Suprapubic skin (tissue), 4 donors: Measurements from ENCODE around the gene DDX10. TPM values are rescaled to one million over a fixed set of nuclear protein-coding genes. Genes with fewer than 3 reads are reported as not detected.
A peak's percentile ranks its signal among the peaks of the same experiment; 100 is the strongest.

Experiments
- DNase-seq, 2 donors: peaks; one replicate each; pipeline ENCODE4 v3.0.0-alpha.2; 2019; ENCODE audit warnings: low spot score in 2 of 2
- H3K27ac ChIP-seq: fragments of 200-600 bp; sonication (generic); one replicate; pipeline ENCODE4 v1.5.1; 2019
- H3K27me3 ChIP-seq: fragments of 200-600 bp; sonication (generic); one replicate; pipeline ENCODE4 v1.5.1; 2019
- H3K36me3 ChIP-seq: fragments of 200-600 bp; sonication (generic); one replicate; pipeline ENCODE4 v1.5.1; 2019
- H3K4me1 ChIP-seq: fragments of 200-600 bp; sonication (generic); one replicate; pipeline ENCODE4 v1.5.1; 2019
- H3K4me3 ChIP-seq: fragments of 200-600 bp; sonication (generic); one replicate; pipeline ENCODE4 v1.5.1; 2019; ENCODE audit warnings: mild to moderate bottlenecking
- H3K9me3 ChIP-seq: fragments of 200-600 bp; sonication (generic); one replicate; pipeline ENCODE4 v1.5.1; 2019
- CTCF ChIP-seq, 2 donors: fragments of 200-600 bp in 1 of 2; fragments of 450-650 bp in 1 of 2; sonication (generic) in 1 of 2; IDR thresholded peaks; one replicate each; pipeline ENCODE4 v1.5.1; 2016 to 2019; ENCODE audit warnings: antibody characterized with exemption in 2 of 2, mild to moderate bottlenecking in 1 of 2, moderate library complexity in 1 of 2
- EP300 ChIP-seq: sonication (generic); formaldehyde crosslinking; IDR thresholded peaks from one replicate; pipeline ENCODE4 v1.6.1; 2017; ENCODE audit warnings: antibody characterized with exemption
- POLR2A ChIP-seq, 2 donors: fragments of 450-650 bp; IDR thresholded peaks; one replicate each; pipeline ENCODE4 v1.6.1; 2017; ENCODE audit warnings: antibody characterized with exemption in 2 of 2, mild to moderate bottlenecking in 2 of 2, moderate library complexity in 2 of 2
- POLR2AphosphoS5 ChIP-seq, 3 donors: sonication (generic); formaldehyde crosslinking; IDR thresholded peaks; one replicate each; pipeline ENCODE4 v1.6.1; 2017; ENCODE audit warnings: antibody characterized with exemption in 3 of 3
- WGBS: methylation state at CpG from one replicate; pipeline ENCODE4 v1.1.5; 2018; 5-methylcytosine and 5-hydroxymethylcytosine counted together
- total RNA-seq, 4 donors: library from RNA; depleted of rRNA; stranded (reverse); fragments of >200 nt; gene quantifications; one replicate each; pipeline ENCODE4 v1.1.0, GENCODE V29; 2016

Gene DDX10
- total RNA-seq, 4 donors from 2014 or later, result 21.9 to 30.7 (median 27.2) TPM

DNA sequence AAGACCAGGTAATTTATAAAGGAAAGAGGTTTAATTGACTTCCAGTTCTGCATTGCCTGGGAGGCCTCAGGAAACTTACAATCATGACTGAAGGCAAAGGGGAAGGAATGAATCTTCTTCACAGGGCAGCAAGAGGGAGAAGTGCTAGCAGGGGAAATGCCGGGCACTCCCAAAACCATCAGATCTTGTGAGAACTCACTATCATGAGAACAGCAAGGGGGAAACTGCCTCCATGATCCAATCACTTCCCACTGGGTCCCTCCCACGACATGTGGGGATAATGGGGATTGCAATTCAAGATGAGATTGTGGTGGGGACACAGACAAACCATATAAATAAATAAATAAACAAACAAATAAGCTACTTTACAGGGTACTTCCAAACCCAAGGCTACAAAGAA lies 42.5 kb upstream of the DDX10 start:
- no peaks in the 10 kb centered on the region for H3K36me3 ChIP-seq
- no peak overlapping the region for H3K27ac ChIP-seq
- no peak overlapping the region for H3K4me3 ChIP-seq
- no peak for DNase-seq
- WGBS, result 87% methylated on average over 2 of the region's 2 CpGs
- no peak for TF ChIP-seq EP300
- no peak for TF ChIP-seq POLR2AphosphoS5 (IDR thresholded peaks at IDR 0.05)
- TF ChIP-seq POLR2A (IDR thresholded peaks at IDR 0.05), result no peak
- TF ChIP-seq CTCF (IDR thresholded peaks at IDR 0.05), result no peak
- no peaks in the 10 kb centered on the region for H3K9me3 ChIP-seq
- H3K27me3 ChIP-seq, result no peaks in the 10 kb centered on the region
- peaks cover 20% of the 10 kb centered on the region for H3K4me1 ChIP-seq

GRCh38 chr11:108624196-108624925 lies 40.5 kb upstream of the DDX10 start:
- H3K4me3 ChIP-seq, result no peak overlapping the region
- no peaks in the 10 kb centered on the region for H3K36me3 ChIP-seq
- WGBS, result 40% methylated on average over 5 of the region's 5 CpGs
- no peaks in the 10 kb centered on the region for H3K9me3 ChIP-seq
- H3K27me3 ChIP-seq, result no peaks in the 10 kb centered on the region
- TF ChIP-seq POLR2A (IDR thresholded peaks at IDR 0.05) (no peak), CTCF (IDR thresholded peaks at IDR 0.05) (no peak), EP300 (no peak), POLR2AphosphoS5 (IDR thresholded peaks at IDR 0.05) (no peak)
- peak overlapping the region; percentile 77 for H3K27ac ChIP-seq
- DNase-seq, result no peak
- peaks cover 18% of the 10 kb centered on the region for H3K4me1 ChIP-seq

DNA sequence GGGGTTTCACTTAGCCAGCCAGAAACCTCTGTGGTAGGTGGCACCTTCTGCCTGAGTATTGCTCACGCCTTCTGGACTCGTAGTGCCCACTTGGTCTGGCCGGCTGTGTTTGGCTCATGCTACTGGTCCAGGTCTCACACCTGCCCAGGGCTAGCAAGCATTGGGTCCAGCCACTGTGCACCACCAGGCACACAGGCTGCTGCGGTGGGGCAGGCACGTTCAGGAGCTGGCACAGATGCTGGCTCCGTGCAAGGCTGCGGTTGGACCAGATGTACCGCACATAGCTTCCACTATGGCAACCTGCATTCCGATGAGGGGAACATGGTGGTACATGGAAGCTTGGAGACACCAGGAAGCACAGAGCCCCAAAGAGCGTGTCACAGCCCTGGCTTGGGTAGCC lies 36.5 kb upstream of the DDX10 start:
- Histone ChIP-seq H3K9me3 (no peaks in the 10 kb centered on the region), H3K4me1 (peaks cover 12% of the 10 kb centered on the region), H3K27ac (no peak overlapping the region), H3K36me3 (no peaks in the 10 kb centered on the region), H3K27me3 (no peaks in the 10 kb centered on the region), H3K4me3 (no peak overlapping the region)
- WGBS, result 100% methylated on average over 3 of the region's 10 CpGs
- TF ChIP-seq CTCF (IDR thresholded peaks at IDR 0.05), result no peak
- no peak for TF ChIP-seq EP300
- TF ChIP-seq POLR2A (IDR thresholded peaks at IDR 0.05), result no peak
- TF ChIP-seq POLR2AphosphoS5 (IDR thresholded peaks at IDR 0.05), result no peak
- no peak for DNase-seq

GRCh38 chr11:108628812-108629211 lies 36.1 kb upstream of the DDX10 start:
- no peak for TF ChIP-seq CTCF (IDR thresholded peaks at IDR 0.05)
- H3K27me3 ChIP-seq, result no peaks in the 10 kb centered on the region
- no peak overlapping the region for H3K4me3 ChIP-seq
- WGBS, result 88% methylated on average over 1 of the region's 2 CpGs
- DNase-seq, result no peak
- no peaks in the 10 kb centered on the region for H3K36me3 ChIP-seq
- H3K27ac ChIP-seq, result no peak overlapping the region
- peaks cover 10% of the 10 kb centered on the region for H3K4me1 ChIP-seq
- no peaks in the 10 kb centered on the region for H3K9me3 ChIP-seq

DNA sequence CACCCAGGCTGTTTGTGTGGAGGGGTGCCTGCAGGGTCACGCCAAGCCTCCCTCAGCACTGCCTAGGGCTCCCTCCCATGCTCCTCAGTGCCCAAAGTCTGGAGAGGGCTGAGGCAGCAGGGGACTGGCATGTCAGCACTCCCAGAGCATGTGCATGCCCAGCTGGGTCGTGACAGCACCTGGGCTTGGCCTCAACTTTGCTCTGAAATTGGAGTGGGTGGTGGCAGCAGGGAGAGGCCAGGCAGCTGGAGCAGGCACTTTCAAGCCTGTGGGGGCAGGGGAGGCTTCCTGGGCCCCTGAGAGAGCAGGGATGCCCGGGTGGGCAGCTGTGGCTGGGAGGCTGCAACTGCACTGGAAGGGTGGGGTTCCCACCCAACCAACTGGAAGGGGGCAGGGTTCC lies 35.6 kb upstream of the DDX10 start:
- Histone ChIP-seq H3K4me3 (no peak overlapping the region), H3K4me1 (peaks cover 5% of the 10 kb centered on the region), H3K36me3 (no peaks in the 10 kb centered on the region), H3K27me3 (no peaks in the 10 kb centered on the region), H3K27ac (no peak overlapping the region), H3K9me3 (no peaks in the 10 kb centered on the region)
- TF ChIP-seq POLR2A (IDR thresholded peaks at IDR 0.05) (no peak), POLR2AphosphoS5 (IDR thresholded peaks at IDR 0.05) (no peak), CTCF (IDR thresholded peaks at IDR 0.05) (no peak), EP300 (no peak)
- no peak for DNase-seq
- WGBS, result no CpG with 5 or more reads among the region's 3 CpGs
